SJSA1 (cell line): Measurements from ENCODE around the gene C10orf95. TPM values are rescaled to one million over a fixed set of nuclear protein-coding genes. Genes with fewer than 3 reads are reported as not detected.

ENCODE experiments used
- DNase-seq, 2 experiments: peaks; one replicate each; pipeline ENCODE4 v3.0.0-alpha.2; 2015 to 2020; ENCODE audit warnings: low spot score in 2 of 2, low read depth in 1 of 2
- H3K27ac ChIP-seq: fragments of 250-450 bp; sonication (Bioruptor Pico); 2 replicates; pipeline ENCODE4 v1.5.1; 2020; ENCODE audit warnings: mild to moderate bottlenecking, moderate library complexity
- H3K27me3 ChIP-seq: fragments of 250-450 bp; sonication (Bioruptor Pico); replicated peaks from 2 replicates; pipeline ENCODE4 v1.5.1; 2020; ENCODE audit warnings: mild to moderate bottlenecking, moderate library complexity
- H3K36me3 ChIP-seq: fragments of 250-450 bp; sonication (Bioruptor Pico); 2 replicates; pipeline ENCODE4 v1.5.1; 2020; ENCODE audit warnings: mild to moderate bottlenecking
- H3K4me1 ChIP-seq: fragments of 250-450 bp; sonication (Bioruptor Pico); replicated peaks from 2 replicates; pipeline ENCODE4 v1.6.1; 2021; ENCODE audit warnings: mild to moderate bottlenecking
- H3K4me3 ChIP-seq: fragments of 250-450 bp; sonication (Bioruptor Pico); 2 replicates; pipeline ENCODE4 v1.5.1; 2020; ENCODE audit warnings: mild to moderate bottlenecking
- H3K9me3 ChIP-seq: fragments of 250-450 bp; sonication (Bioruptor Pico); replicated peaks from 2 replicates; pipeline ENCODE4 v1.5.1; 2020; ENCODE audit warnings: mild to moderate bottlenecking
- total RNA-seq: library from RNA; depleted of rRNA; stranded (reverse); fragments of >200 nt; shearing (Covaris generic); gene quantifications from 2 replicates; pipeline ENCODE4 v1.2.3, GENCODE V29; 2014

Gene C10orf95
- total RNA-seq, 1 experiment from 2014 or later: not detected

DNA sequence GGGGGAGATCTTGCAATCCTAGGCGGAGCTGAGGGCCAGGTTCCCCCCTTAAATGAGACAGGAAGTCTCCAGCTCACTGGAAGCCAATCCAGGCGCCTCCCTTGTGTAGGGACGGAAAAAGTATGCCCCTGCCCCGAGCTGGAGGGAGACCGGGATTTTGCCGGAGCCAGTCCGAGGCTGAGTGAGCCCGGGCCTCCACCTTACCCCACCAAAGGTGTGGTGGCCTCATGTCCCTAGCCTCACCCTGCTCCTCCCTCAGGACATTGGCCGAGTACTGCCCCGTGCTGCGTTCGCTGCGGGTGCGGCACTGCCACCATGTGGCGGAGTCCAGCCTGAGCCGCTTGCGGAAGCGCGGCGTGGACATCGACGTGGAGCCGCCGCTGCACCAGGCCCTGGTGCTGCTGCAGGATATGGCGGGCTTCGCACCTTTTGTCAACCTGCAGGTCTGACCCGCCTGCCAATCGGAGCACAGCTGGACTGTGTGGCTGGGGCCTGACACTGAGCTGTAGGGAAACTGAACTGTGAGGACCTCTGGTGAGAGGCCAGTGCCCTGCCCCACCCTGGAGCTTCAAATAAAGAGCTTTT is 28.7 kb downstream of the C10orf95 start:
- H3K4me3 ChIP-seq: peak overlapping the region; percentile 66; the same call in 1 of the 2 replicates
- H3K9me3 ChIP-seq: no peaks in the 10 kb centered on the region; the same call in 1 of the 2 replicates
- peaks cover 14% of the 10 kb centered on the region for H3K27me3 ChIP-seq
- peaks cover 34% of the 10 kb centered on the region for H3K36me3 ChIP-seq
- peak; percentile 31 to 56 for DNase-seq
- no peak overlapping the region for H3K27ac ChIP-seq
- peaks cover 28% of the 10 kb centered on the region for H3K4me1 ChIP-seq

DNA sequence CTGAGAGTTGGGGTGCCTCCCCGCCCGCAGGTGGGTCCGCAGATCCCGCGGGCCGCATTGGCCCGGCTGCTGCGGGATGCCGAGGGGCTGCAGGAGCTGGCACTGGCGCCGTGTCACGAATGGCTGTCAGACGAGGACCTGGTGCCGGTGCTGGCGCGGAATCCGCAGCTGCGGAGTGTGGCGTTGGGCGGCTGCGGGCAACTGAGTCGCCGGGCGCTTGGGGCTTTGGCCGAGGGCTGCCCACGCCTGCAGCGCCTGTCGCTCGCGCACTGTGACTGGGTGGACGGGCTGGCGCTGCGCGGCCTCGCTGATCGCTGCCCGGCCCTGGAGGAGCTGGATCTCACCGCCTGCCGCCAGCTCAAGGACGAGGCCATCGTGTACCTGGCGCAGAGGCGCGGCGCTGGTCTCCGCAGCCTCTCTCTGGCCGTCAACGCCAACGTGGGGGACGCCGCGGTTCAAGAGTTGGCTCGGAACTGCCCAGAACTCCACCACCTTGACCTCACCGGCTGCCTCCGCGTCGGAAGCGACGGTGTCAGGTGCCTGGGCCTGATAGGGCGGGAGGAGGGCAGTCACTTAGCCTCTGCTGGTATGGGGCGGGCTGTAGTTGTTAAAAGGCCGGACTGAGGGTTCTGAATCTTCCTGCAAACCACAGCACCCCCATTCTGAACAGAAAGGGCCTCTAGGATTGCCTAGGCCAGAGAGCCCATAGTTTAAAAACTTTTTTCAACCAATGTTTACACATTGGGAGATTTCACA is 29.4 kb downstream of the C10orf95 start:
- Histone ChIP-seq H3K36me3 (peaks cover 34% of the 10 kb centered on the region), H3K4me1 (peaks cover 28% of the 10 kb centered on the region), H3K27me3 (peaks cover 14% of the 10 kb centered on the region), H3K4me3 (peak overlapping the region; percentile 66), H3K27ac (no peak overlapping the region), H3K9me3 (no peaks in the 10 kb centered on the region; the same call in 1 of the 2 replicates)
- DNase-seq: peak in 1 of 2 experiments; percentile 25

DNA sequence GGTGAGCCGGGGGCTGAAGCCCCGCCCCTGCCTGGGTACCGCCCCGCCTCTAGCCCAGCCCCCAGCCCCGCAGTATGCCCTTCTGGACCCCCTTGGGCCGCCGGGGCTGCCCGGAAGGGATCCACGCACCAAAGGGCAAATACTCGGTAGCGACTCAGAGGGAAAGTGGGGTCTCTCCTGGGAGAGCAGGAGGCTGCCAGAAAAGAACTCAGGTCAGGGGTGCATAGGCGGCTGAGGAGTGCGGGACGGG is 29.9 kb downstream of the C10orf95 start:
- Histone ChIP-seq H3K27me3 (peaks cover 14% of the 10 kb centered on the region), H3K4me1 (peaks cover 28% of the 10 kb centered on the region), H3K27ac (no peak overlapping the region), H3K9me3 (no peaks in the 10 kb centered on the region; the same call in 1 of the 2 replicates), H3K36me3 (peaks cover 34% of the 10 kb centered on the region), H3K4me3 (peak overlapping the region; percentile 66)
- no peak for DNase-seq

DNA sequence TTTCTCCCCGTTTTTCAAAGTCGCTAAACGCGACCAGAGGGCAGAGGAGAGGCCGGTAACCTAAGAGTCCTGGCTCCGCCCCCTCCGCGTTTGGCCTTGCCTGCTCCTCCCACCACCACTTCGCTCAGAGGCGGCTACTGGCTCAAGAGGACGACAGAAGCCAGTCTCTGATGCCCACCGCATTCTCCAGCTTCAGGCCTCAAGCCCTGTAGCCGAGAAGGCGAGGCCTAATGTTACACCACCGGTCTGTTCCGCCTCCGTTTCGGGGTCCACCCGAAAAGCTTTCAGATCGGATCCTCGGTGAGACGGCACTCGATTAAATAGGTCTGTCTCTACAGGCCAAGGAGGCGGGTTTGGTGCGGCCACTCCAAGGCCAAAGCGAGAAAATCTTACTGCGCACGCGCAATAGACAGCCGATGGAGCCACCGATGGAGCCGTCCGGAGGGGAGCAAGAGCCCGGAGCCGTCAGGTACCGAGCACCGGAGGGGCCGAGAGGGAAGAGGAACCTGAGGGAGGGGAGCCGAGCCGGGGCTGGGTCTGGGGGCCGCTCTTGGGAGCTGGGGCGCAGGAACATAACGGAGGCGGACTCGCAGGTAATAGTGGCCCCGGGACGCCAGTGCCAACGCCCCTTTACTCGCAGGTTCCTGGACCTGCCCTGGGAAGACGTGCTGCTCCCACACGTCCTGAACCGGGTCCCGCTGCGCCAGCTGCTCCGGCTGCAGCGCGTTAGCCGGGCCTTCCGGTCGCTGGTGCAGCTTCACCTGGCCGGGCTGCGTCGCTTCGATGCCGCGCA is 30.4 kb downstream of the C10orf95 start, which contains the start of gene FBXL15:
FBXL15 (plus strand) TSS at position 123 of the 793 bp plus-strand sequence; CDS start at position 417, 294 bp downstream.
- H3K9me3 ChIP-seq: no peaks in the 10 kb centered on the region; the same call in 1 of the 2 replicates
- peaks cover 28% of the 10 kb centered on the region for H3K4me1 ChIP-seq
- DNase-seq: peak; percentile 97
- peak within 1 kb of the TSS; percentile 66 for H3K4me3 ChIP-seq
- H3K27ac ChIP-seq: no peak within 1 kb of the TSS
- H3K27me3 ChIP-seq: peaks cover 16% of the 10 kb centered on the region
- peaks cover 34% of the 10 kb centered on the region for H3K36me3 ChIP-seq

DNA sequence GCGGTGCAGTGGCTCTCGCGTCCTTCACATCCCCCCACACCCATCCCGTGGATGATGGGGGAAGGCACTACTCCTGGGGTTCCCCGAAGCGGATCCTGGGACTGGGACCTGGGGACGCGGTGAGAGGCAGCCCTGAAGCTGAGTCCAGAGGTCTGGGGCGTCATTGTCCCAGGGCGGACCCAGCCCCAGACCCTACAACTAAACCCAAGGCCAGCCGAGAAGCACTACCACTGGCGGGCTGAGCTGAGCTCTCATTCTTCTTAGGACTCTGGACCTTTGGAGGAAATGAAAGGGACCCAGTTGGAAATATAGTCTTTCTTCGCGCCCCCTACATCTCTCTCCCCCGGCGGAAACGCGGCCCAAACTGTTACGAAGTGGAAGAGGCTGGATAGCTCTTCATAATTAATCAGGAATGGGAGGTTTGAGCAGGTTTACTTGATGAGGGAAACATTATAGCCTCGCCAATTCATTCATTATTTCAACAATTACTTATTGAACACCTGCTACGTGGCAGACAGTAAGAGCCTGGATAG is 31.1 kb downstream of the C10orf95 start:
- H3K27ac ChIP-seq: no peak overlapping the region

DNA sequence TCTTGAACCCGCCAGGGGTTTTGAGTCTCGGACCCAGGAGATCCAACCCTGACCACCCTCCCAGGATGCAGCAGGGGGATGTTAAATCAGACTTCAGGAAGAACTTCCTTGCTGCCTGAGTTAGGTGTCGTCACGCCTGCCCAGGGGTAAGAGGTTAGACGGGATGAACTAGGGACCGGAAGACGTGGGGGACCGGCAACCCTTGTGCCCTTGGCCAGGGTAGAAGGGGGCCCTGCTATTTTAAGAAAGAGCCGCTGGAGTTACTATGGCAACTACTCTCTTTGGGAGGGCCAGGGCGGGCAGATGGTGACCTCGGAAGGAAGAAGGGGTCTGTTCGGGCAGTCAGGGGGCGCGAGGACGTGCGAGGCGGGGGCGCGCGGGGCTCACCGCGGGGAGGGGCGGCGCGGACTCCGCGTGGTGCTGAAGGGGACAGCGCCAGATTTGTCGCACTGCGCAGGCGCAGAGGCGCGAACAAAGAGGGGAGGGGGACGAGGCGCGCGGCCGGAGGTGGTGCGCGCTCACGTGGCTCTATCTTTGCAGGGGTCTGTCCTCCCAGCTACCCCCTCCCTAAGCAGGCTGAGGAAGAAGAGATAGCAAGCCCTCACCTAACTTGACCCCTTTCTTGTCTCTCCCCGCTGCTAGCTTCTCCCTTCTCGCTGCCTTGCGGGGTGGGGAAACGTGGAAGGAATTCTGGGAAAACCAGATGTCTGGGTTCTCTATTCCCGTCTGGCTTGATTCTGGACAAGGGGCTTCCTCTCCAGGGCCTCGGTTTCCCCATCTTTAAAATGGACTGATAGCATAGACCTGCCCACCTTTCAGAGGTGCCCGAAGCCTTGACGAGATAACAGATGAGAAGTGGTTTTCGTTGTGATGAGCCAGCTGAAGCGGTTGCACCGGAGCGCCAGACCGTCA is 31.8 kb downstream of the C10orf95 start:
- no peak overlapping the region for H3K27ac ChIP-seq

More for the DNA sequence above, 31.1 kb downstream of the C10orf95 start:
- DNase-seq: no peak
- H3K4me3 ChIP-seq: peak overlapping the region; percentile 66
- peaks cover 34% of the 10 kb centered on the region for H3K36me3 ChIP-seq
- no peaks in the 10 kb centered on the region; the same call in 1 of the 2 replicates for H3K9me3 ChIP-seq
- peaks cover 28% of the 10 kb centered on the region for H3K4me1 ChIP-seq
- H3K27me3 ChIP-seq: peaks cover 22% of the 10 kb centered on the region

DNA sequence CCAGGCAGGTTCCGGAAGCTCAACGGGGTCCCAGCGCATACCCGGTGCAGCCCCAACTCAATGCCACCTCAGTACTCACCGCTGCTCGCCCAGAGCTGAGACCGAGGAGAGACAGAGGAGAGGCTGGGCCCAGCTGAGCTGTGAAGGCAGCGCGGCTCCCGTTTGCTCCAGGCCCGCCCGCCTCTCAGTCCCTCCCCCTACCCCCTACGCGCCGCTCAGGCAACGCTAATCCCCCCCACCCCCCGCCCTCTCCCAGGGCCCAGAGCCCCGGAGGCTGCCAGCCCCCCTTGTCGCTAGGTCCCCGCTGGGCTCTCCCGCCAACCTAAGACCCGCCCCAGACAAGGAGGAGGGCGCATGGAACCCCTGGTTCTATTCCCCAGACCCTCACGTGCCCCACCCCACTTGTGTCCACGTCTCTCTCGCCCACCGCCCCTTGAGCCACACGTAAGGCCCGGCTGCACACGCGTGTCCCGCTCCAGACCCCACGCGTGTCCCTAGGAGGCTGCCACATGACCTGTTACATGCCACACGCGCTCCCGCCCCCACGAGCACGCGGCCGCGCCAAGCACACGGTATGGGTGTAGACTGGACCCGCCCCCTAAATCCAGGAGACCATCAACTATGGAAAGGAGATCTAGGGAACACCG is 32.6 kb downstream of the C10orf95 start, which contains the start of gene PSD:
PSD (minus strand) TSS at position 164 of the 647 bp plus-strand sequence. CDS start 1,747 bp downstream, outside the sequence.
- Histone ChIP-seq H3K27ac (no peak within 1 kb of the TSS), H3K36me3 (peaks cover 22% of the 10 kb centered on the region), H3K4me1 (peaks cover 28% of the 10 kb centered on the region), H3K27me3 (peaks cover 30% of the 10 kb centered on the region), H3K9me3 (no peaks in the 10 kb centered on the region; the same call in 1 of the 2 replicates), H3K4me3 (peak within 1 kb of the TSS; percentile 66)
- DNase-seq: no peak

More for the DNA sequence above, 31.8 kb downstream of the C10orf95 start:
- DNase-seq: peak; percentile 47 to 53
- H3K36me3 ChIP-seq: peaks cover 30% of the 10 kb centered on the region
- H3K4me3 ChIP-seq: peak overlapping the region; percentile 66
- H3K9me3 ChIP-seq: no peaks in the 10 kb centered on the region; the same call in 1 of the 2 replicates
- H3K27me3 ChIP-seq: peaks cover 26% of the 10 kb centered on the region
- H3K4me1 ChIP-seq: peaks cover 28% of the 10 kb centered on the region

DNA sequence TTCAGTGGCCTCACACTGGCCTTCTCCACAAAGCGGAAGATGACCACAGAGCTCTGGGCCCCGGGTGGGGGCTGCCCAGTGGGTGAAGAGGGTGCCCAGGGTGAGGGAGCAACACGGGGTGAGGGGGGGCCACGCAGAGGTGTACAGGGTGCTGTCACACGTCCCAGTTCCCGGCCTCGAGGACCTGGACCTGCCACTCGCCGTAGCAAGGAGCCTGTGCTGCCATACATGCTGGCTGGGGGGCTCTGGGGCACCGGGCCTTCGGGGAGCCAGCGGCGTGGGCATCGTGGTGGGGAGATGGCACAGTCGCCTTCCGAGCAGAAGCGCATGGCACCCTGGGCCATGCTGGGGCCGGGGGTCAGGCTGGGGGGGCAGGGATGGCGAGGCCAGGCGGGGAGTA is 34.6 kb downstream of the C10orf95 start:
- Histone ChIP-seq H3K9me3 (no peaks in the 10 kb centered on the region), H3K4me1 (peaks cover 17% of the 10 kb centered on the region), H3K27me3 (peaks cover 50% of the 10 kb centered on the region), H3K27ac (no peak overlapping the region), H3K4me3 (no peak overlapping the region), H3K36me3 (peaks cover 2% of the 10 kb centered on the region; the same call in 1 of the 2 replicates)
- no peak for DNase-seq

DNA sequence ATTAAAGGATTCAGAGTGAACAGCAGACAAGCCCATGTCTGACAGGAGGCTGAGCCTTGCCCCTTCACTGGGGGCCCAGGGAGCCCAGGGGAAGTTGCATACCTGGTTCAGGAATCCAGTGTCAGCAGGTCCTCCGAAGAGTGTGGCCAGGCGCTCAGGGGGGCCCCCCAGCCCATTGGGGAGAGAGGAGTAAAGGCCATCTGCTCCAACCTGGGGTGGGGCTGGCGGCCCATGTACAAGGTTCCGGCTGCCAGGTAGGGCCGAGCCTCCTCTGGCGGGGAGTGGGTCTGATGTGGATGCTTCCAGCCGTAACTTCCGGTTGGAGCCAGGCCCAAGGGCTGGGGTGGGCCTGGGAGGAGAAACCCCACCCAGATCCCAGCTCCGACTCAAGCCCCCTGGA is 35.1 kb downstream of the C10orf95 start:
- no peaks in the 10 kb centered on the region for H3K9me3 ChIP-seq
- H3K36me3 ChIP-seq: no peaks in the 10 kb centered on the region
- DNase-seq: no peak
- peaks cover 16% of the 10 kb centered on the region for H3K4me1 ChIP-seq
- peaks cover 55% of the 10 kb centered on the region for H3K27me3 ChIP-seq
- H3K27ac ChIP-seq: no peak overlapping the region
- no peak overlapping the region for H3K4me3 ChIP-seq

DNA sequence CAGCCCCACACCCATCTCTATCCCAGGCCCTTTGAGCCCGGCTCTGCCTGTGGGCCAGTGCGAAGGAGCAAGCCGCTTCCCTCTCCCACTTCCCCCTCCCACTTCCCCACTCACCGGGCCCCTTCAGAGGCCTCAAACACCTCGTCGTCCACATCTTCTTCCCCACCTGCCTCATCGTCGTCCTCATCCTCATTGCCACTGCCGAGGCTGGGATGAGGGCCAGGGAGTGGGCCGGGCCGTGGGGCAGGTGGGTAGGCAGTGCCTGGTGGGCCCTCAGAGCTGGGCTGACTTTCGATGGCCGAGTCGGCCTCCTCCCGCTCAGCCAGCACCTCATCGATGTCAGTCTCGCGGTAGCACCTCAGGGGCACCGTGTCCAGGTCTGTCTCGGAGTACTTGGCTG is 36.6 kb downstream of the C10orf95 start:
- Histone ChIP-seq H3K27me3 (peaks cover 70% of the 10 kb centered on the region), H3K36me3 (no peaks in the 10 kb centered on the region), H3K4me3 (no peak overlapping the region), H3K9me3 (no peaks in the 10 kb centered on the region), H3K4me1 (peaks cover 8% of the 10 kb centered on the region), H3K27ac (no peak overlapping the region)
- DNase-seq: no peak

DNA sequence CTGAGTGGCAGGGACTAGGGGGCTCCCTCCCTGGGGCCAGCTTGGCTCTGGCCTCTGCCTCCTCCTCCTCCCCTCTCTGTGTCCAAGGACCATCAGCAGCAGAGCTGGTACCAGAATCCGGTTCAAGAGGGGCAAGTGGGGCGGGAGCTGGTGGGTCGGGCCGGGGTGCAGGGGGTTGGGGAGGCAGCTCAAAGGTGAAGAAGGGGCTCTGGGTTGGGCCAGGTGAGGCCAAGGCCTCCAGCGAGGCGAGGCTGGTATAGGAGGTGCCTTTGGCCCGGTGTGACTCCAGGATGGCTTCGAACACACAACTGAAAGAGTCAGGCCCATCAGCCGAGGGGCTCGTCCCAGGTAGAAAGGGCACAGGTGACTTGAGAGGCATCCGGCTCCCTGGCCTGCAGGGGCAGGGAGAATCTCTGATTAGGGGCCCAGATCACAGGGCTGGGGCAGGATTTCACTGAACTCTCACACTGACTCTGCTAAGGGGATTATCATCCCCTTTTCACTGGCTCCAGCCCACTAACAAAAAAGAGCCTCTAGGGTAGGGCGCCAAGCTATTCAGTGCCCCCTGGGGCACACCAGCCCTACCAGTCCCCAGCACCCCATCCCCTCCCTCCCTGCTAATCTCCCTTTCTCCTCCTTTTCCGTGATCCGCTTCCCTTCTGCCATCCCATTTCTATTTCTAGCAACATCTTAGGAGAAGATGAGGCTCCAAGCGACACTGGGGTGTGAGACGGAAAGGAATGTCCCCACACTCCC is 37.4 kb downstream of the C10orf95 start:
- Histone ChIP-seq H3K27ac (no peak overlapping the region), H3K4me1 (peaks cover 5% of the 10 kb centered on the region), H3K27me3 (peaks cover 72% of the 10 kb centered on the region), H3K4me3 (no peak overlapping the region), H3K9me3 (no peaks in the 10 kb centered on the region), H3K36me3 (no peaks in the 10 kb centered on the region)
- no peak for DNase-seq
